ENCODE measurements around the gene SAMD14. TPM values are rescaled to one million over a fixed set of nuclear protein-coding genes. Genes with fewer than 3 reads are reported as not detected.

Gene SAMD14
- polyA plus RNA-seq, 1 donor, result 5.7 TPM

DNA sequence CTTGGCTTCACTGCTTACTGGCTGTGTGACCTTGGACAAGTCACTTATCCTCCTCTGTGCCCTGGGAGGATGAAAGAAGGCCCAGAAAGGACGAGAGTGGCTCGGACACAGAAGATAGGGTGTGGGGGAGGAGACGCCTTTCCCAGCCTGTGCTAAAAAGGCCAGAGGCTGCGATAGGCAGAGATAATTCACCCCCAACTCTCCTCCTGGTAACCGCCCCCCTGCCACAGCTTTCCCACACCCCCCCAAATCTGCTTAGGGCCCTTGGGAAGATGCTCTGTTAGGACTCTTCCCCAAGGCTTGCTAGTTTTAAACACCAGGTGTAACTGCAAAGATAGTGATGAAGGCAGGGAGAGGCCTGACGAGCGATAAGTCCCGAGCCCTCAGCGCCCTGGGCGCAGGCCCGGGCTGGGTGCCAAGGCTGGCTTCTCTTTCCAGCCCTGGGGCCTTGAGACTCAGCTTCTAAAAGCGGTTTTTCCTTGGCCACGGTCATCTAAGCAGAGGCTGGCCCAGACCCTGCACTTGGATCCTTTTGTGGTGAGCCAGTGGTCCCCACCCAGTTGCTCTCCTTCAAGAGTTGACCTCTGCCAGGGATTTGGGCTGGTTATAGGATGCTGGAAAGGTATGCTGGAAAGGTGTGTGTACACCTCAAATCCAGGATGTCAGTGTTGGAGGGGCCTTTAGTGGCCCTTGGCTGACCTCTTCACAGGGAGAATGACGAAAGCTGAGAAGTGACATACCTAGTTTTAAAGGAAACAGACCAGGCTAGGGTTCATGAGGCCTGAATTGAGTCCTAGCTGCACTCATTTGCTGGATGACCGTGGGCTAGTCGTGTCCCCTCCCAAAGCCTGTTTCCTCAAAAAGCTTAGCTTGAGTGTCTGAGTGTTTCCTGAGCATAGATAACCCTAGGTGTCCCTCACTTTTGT lies 24.0 kb upstream of the SAMD14 start:
- no CpG with 5 or more reads among the region's 16 CpGs for WGBS (ENCODE audit: insufficient coverage, low lambda C conversion rate)
- DNase-seq, result no peak
- H3K4me1 ChIP-seq (ENCODE audit: control insufficient read depth, insufficient read depth, low read length), result peaks cover 13% of the 10 kb centered on the region
- no peak overlapping the region for H3K4me3 ChIP-seq (ENCODE audit: low read length)
- H3K9me3 ChIP-seq (ENCODE audit: control insufficient read depth, low read depth, low read length), result no peaks in the 10 kb centered on the region
- H3K36me3 ChIP-seq (ENCODE audit: control insufficient read depth, insufficient read depth, low read length), result no peaks in the 10 kb centered on the region
- no peak overlapping the region for H3K27ac ChIP-seq (ENCODE audit: low read length)
- no peaks in the 10 kb centered on the region for H3K27me3 ChIP-seq (ENCODE audit: control insufficient read depth, insufficient read depth, low read length)

DNA sequence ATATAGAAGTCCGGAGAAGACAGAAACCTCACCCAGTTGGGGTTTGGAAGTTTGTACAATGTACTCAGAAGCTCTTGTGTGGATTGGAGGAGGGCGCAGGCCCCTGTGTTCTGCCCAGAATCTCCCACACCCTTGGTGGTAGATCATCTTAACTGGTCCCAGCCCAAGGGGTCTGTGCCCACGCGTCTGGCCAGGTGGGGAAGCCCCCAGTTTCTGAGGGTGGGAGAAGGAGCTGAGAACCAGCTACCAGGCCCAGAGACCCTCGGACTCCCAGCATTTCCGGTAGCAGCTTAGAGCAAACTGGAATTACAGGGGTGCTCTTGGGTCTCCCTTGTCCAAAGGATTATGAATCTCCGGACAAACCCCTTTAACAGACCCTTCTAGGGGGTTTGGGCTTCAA lies 22.8 kb upstream of the SAMD14 start:
- no peaks in the 10 kb centered on the region for H3K27me3 ChIP-seq (ENCODE audit: control insufficient read depth, insufficient read depth, low read length)
- DNase-seq, result no peak
- H3K27ac ChIP-seq (ENCODE audit: low read length), result no peak overlapping the region
- H3K4me3 ChIP-seq (ENCODE audit: low read length), result no peak overlapping the region
- H3K36me3 ChIP-seq (ENCODE audit: control insufficient read depth, insufficient read depth, low read length), result no peaks in the 10 kb centered on the region
- no CpG with 5 or more reads among the region's 7 CpGs for WGBS (ENCODE audit: insufficient coverage, low lambda C conversion rate)
- H3K9me3 ChIP-seq (ENCODE audit: control insufficient read depth, low read depth, low read length), result no peaks in the 10 kb centered on the region
- peaks cover 21% of the 10 kb centered on the region for H3K4me1 ChIP-seq (ENCODE audit: control insufficient read depth, insufficient read depth, low read length)

DNA sequence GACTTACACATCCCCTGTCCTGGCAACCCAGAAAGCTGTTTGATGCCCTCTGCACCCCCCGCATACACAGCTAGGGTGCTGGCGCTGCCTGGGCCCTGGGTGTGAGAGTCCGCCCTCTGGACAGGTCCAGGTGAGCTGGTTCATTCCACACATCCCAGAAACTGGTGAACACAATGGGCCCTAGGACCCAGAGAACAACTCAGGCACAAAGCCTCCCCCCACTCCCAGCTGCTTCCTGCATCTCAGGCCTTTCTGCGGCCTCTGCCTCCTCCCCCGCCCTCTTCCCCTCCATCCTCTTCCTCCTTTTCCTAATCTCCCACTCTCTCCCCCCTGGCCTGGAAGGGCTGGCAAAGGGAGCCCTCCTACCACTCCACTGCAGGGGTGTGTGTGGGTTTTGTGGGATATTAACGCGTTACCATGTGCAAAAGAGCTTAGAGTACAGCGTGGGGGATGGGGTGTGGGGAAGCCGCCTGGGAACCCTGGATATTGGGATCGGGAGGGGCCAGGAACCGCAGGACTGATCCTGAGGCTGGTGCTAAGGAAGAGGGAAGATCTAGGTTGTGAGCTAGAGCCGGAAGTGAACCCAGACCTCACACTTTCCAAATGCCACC lies 22.1 kb upstream of the SAMD14 start:
- Histone ChIP-seq H3K9me3 (ENCODE audit: control insufficient read depth, low read depth, low read length) (no peaks in the 10 kb centered on the region), H3K36me3 (ENCODE audit: control insufficient read depth, insufficient read depth, low read length) (peaks cover 1% of the 10 kb centered on the region), H3K27me3 (ENCODE audit: control insufficient read depth, insufficient read depth, low read length) (no peaks in the 10 kb centered on the region), H3K27ac (ENCODE audit: low read length) (peak overlapping the region; percentile 87), H3K4me1 (ENCODE audit: control insufficient read depth, insufficient read depth, low read length) (peaks cover 27% of the 10 kb centered on the region), H3K4me3 (ENCODE audit: low read length) (peak overlapping the region; percentile 87)
- DNase-seq, result peak; percentile 88 to 94
- WGBS (ENCODE audit: insufficient coverage, low lambda C conversion rate), result 0% methylated on average over 1 of the region's 12 CpGs

DNA sequence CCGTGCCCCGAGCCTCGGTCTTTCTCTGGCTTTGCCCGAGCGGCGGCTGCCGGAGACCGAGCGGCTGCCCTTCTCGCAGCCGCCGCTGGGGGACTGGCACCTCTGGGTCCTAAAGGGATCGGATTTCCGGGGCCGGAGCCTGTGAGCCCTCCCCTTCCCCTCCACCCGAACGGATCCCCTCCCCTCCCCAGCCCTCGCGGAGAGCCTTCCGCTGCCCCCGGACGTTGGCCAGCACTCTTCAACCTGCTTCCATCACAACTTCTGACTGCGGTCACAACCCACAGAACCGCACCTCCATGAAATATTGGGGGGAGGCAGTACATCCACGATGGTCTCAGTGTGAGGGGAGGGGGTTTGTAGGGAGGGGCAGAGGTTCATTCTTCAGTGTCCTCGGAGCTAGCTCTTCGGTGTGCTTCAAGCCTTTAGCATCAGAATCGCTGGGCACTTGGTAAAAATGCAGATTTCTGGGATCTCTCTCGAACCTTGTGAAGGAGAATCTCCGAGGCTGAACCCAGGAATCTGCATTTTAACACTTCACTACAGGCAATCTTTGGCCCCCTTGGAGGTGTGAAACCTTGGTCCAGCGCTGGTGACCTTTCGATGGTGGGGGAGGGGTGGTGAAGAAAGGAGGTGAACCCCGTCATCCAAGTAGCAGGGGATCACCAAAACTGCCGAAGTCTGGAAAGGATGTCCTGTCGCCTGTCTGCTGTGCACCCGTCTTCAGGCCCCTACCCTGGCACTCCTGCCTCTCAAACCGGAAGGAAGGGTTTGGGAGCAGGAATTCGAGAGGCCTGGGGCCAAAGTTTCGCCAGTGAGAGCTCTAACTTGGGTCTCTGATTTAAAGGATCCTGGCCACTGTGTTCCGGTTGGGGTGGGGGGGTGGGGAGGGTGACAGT lies 21.3 kb upstream of the SAMD14 start:
- H3K4me1 ChIP-seq (ENCODE audit: control insufficient read depth, insufficient read depth, low read length), result peaks cover 35% of the 10 kb centered on the region
- no peaks in the 10 kb centered on the region for H3K27me3 ChIP-seq (ENCODE audit: control insufficient read depth, insufficient read depth, low read length)
- peak overlapping the region; percentile 87 for H3K27ac ChIP-seq (ENCODE audit: low read length)
- H3K36me3 ChIP-seq (ENCODE audit: control insufficient read depth, insufficient read depth, low read length), result peaks cover 6% of the 10 kb centered on the region
- H3K4me3 ChIP-seq (ENCODE audit: low read length), result peak overlapping the region; percentile 87
- no CpG with 5 or more reads among the region's 40 CpGs for WGBS (ENCODE audit: insufficient coverage, low lambda C conversion rate)
- peak; percentile 85 to 91 for DNase-seq
- H3K9me3 ChIP-seq (ENCODE audit: control insufficient read depth, low read depth, low read length), result no peaks in the 10 kb centered on the region

DNA sequence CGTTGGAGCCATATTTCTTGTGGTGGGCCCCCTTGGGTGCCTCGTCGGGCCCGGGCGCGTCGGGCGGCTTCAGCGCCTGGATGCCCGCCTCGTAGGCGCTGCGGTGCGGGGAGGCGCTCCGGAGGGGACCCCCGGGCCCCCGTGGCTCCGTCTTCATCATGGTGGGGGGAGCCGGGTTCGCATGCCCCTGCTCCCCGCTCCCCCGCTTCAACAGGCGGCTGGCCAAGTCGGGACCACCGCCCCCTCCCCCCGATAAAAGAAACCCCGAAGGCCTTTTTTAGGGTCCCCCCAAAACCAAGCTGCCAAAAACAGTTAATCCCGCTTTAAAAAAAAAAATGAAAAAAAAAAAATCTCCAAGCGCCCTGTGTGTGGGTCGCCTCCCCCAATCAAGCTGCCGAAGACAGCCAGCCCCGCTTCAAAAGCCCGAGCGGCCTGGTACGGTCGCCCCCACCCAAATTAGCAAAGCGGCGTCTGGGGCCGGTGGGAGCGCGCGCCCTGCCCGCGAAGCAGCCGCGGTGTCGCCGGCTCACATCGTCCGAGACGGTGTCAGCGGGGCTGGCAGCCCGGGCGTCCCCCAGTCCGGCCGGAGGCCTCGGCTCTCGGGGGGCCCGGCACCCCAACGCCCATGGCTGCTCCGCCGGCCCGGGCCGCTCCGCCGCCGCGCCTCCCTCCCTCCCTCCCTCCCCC lies 20.5 kb upstream of the SAMD14 start, which contains the start of gene PPP1R9B:
TSS of gene PPP1R9B (minus strand) at position 324 of the 687 bp plus-strand sequence. CDS start at position 160, 164 bp downstream.
- no peaks in the 10 kb centered on the region for H3K27me3 ChIP-seq (ENCODE audit: control insufficient read depth, insufficient read depth, low read length)
- no peaks in the 10 kb centered on the region for H3K9me3 ChIP-seq (ENCODE audit: control insufficient read depth, low read depth, low read length)
- peaks cover 43% of the 10 kb centered on the region for H3K4me1 ChIP-seq (ENCODE audit: control insufficient read depth, insufficient read depth, low read length)
- H3K36me3 ChIP-seq (ENCODE audit: control insufficient read depth, insufficient read depth, low read length), result peaks cover 11% of the 10 kb centered on the region
- no peak for DNase-seq
- peak within 1 kb of the TSS; percentile 87 for H3K27ac ChIP-seq (ENCODE audit: low read length)
- peak within 1 kb of the TSS; percentile 87 for H3K4me3 ChIP-seq (ENCODE audit: low read length)
- WGBS (ENCODE audit: insufficient coverage, low lambda C conversion rate), result no CpG with 5 or more reads among the region's 69 CpGs

DNA sequence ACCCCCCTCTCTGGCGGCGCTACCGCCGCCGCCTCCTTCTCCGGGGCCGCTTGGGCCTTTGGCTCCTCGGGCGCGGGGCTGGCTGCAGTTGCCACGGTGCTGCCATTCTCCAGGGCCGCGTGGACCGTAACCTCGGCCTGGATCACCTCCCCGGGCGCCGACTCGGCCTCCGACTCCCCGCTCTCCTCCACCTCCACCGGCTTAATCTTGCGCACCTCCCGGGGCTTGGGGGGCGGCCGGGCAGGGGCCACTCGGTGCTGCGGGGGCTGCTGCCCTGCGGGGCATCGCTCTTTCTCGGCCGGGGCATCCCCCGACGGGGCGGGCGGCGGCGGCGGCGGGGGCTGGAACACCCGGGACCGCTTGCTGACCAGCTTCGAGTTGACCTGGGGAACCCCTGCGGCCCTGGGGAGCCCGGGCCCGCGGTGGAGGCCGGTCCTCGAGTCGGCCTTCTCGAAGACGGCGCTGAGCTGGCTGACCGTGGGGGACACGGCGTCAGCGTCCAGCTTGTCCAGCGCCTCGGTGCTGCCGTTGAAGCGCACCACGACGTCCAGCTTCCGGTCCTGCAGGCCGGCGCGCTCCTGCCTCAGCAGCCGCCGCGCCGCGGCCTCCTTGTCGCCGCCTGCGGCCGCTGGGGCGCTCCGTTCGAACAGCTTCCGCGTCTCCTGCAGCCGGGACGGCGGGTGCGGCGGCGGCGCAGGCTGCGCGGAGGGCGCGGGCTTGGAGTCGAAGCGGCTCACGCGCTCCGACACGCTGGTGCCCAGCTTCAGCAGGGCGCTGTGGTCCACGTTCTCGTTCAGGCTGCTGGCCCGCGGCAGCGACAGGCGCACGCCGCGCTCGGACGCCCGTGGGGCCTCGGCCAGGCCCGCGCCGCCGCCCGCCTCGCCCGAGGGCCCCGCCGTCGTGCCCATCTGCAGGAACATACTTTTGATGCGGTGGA lies 19.7 kb upstream of the SAMD14 start:
- Histone ChIP-seq H3K4me3 (ENCODE audit: low read length) (peak overlapping the region; percentile 87), H3K9me3 (ENCODE audit: control insufficient read depth, low read depth, low read length) (no peaks in the 10 kb centered on the region), H3K27me3 (ENCODE audit: control insufficient read depth, insufficient read depth, low read length) (no peaks in the 10 kb centered on the region), H3K4me1 (ENCODE audit: control insufficient read depth, insufficient read depth, low read length) (peaks cover 47% of the 10 kb centered on the region), H3K36me3 (ENCODE audit: control insufficient read depth, insufficient read depth, low read length) (peaks cover 18% of the 10 kb centered on the region), H3K27ac (ENCODE audit: low read length) (no peak overlapping the region)
- peak; percentile 40 to 79 for DNase-seq
- no CpG with 5 or more reads among the region's 123 CpGs for WGBS (ENCODE audit: insufficient coverage, low lambda C conversion rate)

DNA sequence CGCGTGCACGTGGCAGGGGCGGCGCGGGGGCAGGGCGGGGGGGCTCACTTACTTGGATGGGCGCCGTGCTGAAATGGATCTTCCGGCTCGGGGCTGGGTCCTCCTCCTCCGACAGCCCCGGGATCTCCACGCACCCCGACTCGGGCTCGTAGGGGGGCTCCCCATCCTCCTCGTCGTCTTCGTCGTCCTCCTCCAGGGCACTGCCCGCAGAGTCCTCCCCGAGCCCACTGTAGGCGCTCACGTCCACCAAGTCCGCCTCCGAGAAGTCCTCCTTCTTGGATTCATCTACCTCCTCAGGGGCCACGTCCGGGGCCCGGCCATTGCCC lies 19.1 kb upstream of the SAMD14 start:
- Histone ChIP-seq H3K4me1 (ENCODE audit: control insufficient read depth, insufficient read depth, low read length) (peaks cover 53% of the 10 kb centered on the region), H3K27ac (ENCODE audit: low read length) (no peak overlapping the region), H3K9me3 (ENCODE audit: control insufficient read depth, low read depth, low read length) (no peaks in the 10 kb centered on the region), H3K36me3 (ENCODE audit: control insufficient read depth, insufficient read depth, low read length) (peaks cover 24% of the 10 kb centered on the region), H3K27me3 (ENCODE audit: control insufficient read depth, insufficient read depth, low read length) (no peaks in the 10 kb centered on the region), H3K4me3 (ENCODE audit: low read length) (peak overlapping the region; percentile 87)
- WGBS (ENCODE audit: insufficient coverage, low lambda C conversion rate), result no CpG with 5 or more reads among the region's 30 CpGs
- DNase-seq, result no peak

DNA sequence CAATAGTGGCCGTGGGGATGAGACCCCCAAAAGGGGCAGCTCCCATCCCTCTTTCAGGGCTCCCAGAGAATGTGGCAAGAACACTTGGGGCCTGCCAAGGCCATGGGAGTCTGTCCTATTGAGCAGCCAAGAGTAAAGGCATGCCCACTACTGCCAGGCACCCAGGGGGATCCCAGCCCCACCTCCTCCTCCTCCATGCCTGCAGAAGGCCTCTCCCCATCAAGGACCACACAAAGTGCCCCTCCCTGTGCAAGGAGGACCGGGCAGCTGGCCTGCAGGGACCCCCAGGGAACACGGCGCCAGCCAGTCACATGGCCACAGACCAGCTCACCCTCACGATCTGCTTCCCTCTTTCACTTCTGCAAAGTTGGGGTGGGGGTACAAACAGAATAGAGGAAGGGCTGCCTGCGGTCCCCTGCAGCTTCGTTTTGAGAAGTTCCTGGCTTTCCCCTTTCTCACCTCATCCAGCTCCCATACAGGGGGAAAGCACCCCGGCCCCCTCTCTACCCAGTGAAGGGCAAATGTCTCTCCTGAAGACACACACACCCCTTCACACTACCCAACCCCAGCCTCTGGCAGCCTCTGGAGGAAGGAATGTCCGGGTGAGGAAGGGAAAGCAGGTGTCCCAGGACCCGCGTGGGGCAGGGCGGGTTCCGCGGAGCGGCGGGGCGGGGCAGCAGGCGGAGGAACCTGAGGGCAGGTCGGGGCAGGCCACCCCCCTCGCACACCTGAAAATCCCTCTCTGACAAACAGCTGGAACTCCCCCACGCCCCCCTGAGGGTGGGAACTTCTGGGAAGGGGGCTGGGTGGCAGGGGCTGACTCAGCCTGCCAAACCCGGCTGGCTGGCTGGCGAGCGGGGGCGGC lies 18.5 kb upstream of the SAMD14 start:
- Histone ChIP-seq H3K27me3 (ENCODE audit: control insufficient read depth, insufficient read depth, low read length) (no peaks in the 10 kb centered on the region), H3K27ac (ENCODE audit: low read length) (peak overlapping the region; percentile 54), H3K4me1 (ENCODE audit: control insufficient read depth, insufficient read depth, low read length) (peaks cover 54% of the 10 kb centered on the region), H3K9me3 (ENCODE audit: control insufficient read depth, low read depth, low read length) (no peaks in the 10 kb centered on the region), H3K4me3 (ENCODE audit: low read length) (peak overlapping the region; percentile 87), H3K36me3 (ENCODE audit: control insufficient read depth, insufficient read depth, low read length) (peaks cover 30% of the 10 kb centered on the region)
- no CpG with 5 or more reads among the region's 25 CpGs for WGBS (ENCODE audit: insufficient coverage, low lambda C conversion rate)
- peak; percentile 47 to 72 for DNase-seq

Data from large intestine (tissue), 3 donors.